Fibroblast of mammary gland (primary cell): ENCODE measurements around the gene NACAD.

Experiments
- DNase-seq: peaks from one replicate; pipeline ENCODE4 v3.0.0-alpha.2; 2010; ENCODE audit warnings: low read depth
- H3K4me3 ChIP-seq: 2 replicates; pipeline ENCODE4 v1.5.1; 2011; ENCODE audit warnings: low read depth, mild to moderate bottlenecking, low read length, moderate library complexity; ENCODE audit not compliant: control insufficient read depth
- CTCF ChIP-seq: conservative IDR thresholded peaks from 2 replicates; pipeline ENCODE4 v1.5.1; 2011; ENCODE audit warnings: low read depth, low read length, inconsistent platforms; ENCODE audit not compliant: control insufficient read depth, insufficient read depth

The NACAD gene

GRCh38 chr7:45130910-45131309, 42.1 kb upstream of the NACAD start:
- no peak for TF ChIP-seq CTCF
- DNase-seq, result no peak
- no peak overlapping the region for H3K4me3 ChIP-seq

- no peak for DNase-seq
- TF ChIP-seq CTCF, result no peak
- H3K4me3 ChIP-seq, result no peak overlapping the region
Measured at GRCh38 chr7:45129906-45130305, 41.1 kb upstream of the NACAD start.

GRCh38 chr7:45129181-45129800, 40.5 kb upstream of the NACAD start:
- H3K4me3 ChIP-seq, result no peak overlapping the region

GRCh38 chr7:45126920-45127319, 38.2 kb upstream of the NACAD start:
- no peak overlapping the region for H3K4me3 ChIP-seq
- no peak for TF ChIP-seq CTCF
- DNase-seq, result no peak

More at GRCh38 chr7:45129181-45129800, 40.5 kb upstream of the NACAD start:
- no peak for TF ChIP-seq CTCF
- no peak for DNase-seq

GRCh38 chr7:45126201-45126600, 37.4 kb upstream of the NACAD start:
- DNase-seq, result no peak
- TF ChIP-seq CTCF, result no peak
- H3K4me3 ChIP-seq, result no peak overlapping the region

GRCh38 chr7:45125193-45125904, 36.6 kb upstream of the NACAD start:
- no peak overlapping the region for H3K4me3 ChIP-seq
- TF ChIP-seq CTCF, result no peak
- no peak for DNase-seq
